T follicular helper cell (primary cell): ENCODE data around the gene CTRL.
A peak's percentile ranks its signal among the peaks of the same experiment; 100 is the strongest.
"Not testable (repeated sequence)": the region's sequence is repeated elsewhere in the genome, so short reads cannot be mapped to it uniquely, and the experiment has no call there.

Source experiments
- DNase-seq: peaks from one replicate; pipeline ENCODE4 v3.0.0-alpha.2; 2020; ENCODE audit warnings: low read depth

CTRL gene

DNA sequence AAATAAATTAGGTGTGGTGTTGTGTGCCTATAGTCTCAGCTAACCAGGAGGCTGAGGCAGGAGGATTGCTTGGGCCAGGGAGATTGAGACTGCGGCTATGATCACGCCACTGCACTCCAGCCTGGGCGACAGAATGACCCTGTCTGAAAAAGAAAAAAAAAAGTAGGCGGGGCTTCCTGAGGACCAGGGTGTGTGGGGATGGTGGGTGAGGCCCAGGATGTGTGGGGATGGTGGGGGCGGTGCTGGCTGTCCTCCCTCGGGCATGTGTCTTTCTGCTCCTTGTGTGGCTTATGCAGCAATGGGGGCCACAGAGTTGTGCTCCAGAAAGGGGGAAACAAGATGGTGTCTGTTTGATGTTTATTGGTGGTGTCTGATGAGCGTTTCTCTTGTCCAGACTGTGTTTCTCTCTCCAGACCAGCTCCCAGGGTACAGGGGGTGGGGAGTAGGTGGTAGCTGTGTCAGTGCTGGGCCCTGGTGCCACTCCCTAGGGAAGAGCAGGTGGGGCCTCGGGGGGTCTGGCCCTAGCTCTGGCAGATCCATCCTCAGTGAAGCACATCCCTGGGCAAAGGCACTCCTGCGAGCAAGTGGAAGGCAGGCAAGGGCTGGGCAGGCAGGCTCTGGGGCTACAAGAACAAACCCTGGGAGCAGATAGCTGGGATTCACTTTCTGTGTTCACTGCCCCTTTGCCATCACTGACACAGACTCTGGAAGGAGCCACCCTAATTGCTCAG lies 10.0 kb upstream of the CTRL start:
- DNase-seq: no peak

GRCh38 chr16:67940446-67941089 lies 8.9 kb upstream of the CTRL start:
- DNase-seq: no peak

DNA sequence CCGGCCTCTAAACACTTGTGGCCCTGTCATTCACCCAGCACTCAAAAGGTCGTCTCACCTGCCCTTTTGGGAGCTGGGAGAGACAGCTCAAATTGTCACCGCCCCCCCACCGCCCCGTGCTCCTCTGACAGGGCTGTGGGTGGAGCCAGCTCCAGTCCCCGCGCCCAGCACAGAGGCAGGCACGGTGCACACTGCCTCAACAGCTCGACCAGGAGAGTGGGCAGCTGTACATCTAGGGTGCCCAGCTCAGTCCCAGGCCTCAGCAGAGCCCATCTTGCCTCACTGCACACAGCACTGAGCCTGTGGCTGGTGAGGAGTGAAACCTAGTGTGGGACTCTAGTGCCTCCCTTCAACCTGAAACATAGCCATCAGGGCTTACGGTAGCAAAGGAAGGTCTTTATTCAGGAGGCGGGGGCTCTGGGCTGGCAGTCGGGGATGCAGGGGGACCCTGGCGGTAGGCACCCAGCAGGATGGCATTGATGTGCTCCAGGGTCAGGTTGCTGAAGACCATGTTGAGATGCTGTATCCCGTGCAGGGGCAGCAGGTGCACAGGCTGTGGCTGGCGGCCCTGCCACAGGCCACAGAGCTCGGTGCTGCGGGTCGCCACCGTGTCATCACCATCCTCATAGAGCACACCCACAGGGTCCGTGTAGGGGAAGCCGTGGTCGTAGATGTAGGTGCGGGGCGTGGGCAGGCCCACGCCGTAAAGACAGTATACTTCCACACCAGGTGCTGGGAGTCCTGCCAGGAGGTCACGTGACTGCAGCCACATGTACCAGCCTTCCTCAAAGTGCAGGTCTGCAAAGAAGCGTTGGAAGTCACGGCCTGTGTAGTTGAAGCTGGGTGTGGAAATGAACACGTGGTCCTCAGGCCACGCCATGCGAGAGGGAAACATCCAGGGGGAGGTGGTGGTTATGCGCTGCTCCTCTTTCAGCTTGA lies 8.1 kb upstream of the CTRL start:
- DNase-seq: peak; percentile 15

DNA sequence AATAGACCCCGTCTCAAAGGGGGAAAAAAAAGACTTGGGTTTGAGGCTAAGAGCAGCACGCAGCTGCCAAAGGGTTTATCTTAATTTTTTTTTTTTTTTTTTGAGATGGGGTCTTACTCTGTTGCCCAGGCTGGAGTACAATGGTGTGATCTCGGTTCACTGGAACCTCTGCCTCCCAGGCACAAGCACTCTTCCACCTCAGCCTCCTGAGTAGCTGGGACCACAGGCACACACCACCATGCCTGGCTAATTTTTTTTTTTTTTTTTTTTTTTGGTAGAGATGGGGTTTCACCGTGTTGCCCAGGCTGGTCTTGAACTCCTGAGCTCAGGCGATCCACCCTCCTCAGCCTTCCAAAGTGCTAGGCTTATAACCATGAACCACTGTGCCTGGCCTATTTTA lies 6.1 kb upstream of the CTRL start:
- not testable (repeated sequence) for DNase-seq

DNA sequence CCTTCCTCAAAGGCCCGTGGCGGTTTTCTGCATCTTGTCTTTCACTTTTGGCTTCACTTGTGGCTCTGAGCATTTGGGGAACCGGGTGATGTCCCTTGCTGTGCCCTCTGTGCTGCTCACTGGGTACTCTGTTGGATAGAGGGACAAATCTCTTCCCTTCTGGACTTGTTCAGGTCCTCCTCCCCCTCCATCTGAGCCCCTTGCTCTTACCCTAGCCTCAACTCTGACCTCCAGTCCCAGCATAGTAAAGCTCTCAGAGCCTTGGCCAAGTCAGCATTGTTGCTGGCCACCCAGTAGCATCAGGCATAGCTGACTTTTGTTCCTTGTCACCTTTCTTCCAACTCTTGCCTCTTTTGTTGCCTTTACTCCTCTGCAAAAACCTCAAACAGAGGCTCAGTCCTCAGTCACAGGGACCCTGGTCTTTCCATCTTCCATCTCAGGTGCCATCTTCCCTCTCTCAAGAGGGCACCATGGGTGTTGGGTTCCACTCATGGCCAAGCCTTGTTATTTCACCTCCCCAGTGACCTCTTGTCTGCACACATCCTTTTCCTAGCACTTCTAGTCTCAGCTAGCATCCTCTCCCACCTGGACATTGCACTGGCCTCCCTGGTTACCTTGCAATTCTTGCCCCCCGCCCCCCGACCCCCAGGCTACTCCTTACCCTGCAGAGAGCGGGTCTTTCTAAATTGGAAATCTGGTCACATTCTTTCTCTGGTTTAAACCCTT lies 5.4 kb upstream of the CTRL start:
- peak; percentile 65 for DNase-seq

- DNase-seq: peak; percentile 12
These were observed 4.6 kb upstream of the CTRL start, which contains the start of gene PSMB10 for GRCh38 chr16:67936124-67936879. TSS of gene PSMB10 (minus strand) at chr16:67936850. CDS start at chr16:67936749, 101 bp downstream.

DNA sequence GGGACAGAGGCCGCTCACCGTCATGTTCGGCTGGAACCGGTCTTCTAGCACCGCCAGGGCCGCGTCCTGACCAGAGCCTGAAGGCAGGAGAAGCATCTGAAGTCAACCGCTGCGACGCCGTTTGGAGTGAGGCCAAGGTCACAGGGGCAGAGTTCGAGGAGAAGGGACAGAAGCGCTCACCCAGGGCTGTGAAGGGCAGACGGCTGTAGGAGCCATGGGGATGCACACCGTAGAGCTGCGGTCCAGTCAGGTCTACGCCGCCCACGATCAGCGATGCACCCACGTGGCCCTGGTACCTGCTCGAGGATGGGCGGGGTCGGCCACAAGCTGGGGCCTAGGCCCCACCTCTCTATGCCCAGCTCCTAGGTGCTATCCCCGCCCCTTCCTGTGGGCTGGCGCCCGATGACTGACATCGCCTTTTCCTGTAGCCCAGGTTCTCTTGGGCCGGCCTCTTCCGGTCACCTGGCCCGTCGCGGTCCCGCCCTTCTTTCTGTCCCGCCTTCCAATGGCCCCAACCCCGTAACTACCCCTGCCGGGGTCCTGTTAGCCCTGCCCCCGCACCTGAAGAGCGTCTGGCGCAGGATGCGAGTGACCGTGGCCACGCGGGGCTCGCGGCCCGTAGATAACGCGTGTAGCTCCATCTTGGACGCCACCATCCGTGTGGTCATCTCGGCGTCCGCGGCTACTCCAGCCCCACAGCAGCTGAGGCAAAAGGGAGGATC lies 3.9 kb upstream of the CTRL start:
- peak; percentile 91 for DNase-seq

GRCh38 chr16:67935101-67935401 lies 3.4 kb upstream of the CTRL start:
- DNase-seq: no peak

DNA sequence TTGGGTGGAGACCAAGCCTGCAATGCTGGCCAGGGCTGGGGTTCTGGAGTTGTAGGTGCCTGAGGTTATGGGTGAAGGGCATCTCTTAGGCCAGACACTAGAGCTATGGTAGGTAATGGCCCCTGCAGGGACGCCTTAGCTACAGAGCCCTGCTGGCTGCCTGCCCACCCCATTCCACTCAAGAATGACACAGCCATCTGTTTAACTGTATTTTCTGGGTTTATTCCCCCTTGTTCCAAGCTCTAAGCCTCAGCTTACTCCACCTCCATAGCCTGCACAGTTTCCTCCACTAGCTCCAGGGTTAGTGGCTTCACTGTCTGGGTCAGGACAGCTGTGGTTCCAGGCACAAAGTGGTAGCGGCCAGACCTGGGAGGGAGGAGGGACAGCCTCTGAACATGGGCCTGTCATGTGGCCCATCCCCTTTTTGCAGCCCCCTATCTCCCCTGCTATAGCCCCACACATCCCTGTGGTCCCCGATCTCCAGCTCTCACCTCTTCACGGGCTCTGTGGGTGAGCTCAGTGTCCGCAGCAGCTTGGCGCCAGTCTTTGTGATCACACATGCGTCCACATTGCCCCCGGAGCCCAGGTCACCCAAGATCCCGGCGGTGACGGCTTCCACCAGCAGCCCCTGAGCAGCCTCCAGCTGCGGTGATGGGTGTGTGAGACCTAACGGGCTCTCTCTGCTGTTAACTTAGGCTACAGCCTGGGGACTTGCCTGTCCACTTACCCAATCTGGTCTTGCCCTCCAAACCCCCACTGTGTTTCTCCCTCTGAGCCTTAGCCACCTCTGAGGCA lies 2.8 kb upstream of the CTRL start:
- DNase-seq: no peak

- DNase-seq: no peak
These were observed 2.1 kb upstream of the CTRL start for GRCh38 chr16:67933805-67934204.

- DNase-seq: no peak
These were observed 789 bp upstream of the CTRL start for GRCh38 chr16:67932462-67932840.

DNA sequence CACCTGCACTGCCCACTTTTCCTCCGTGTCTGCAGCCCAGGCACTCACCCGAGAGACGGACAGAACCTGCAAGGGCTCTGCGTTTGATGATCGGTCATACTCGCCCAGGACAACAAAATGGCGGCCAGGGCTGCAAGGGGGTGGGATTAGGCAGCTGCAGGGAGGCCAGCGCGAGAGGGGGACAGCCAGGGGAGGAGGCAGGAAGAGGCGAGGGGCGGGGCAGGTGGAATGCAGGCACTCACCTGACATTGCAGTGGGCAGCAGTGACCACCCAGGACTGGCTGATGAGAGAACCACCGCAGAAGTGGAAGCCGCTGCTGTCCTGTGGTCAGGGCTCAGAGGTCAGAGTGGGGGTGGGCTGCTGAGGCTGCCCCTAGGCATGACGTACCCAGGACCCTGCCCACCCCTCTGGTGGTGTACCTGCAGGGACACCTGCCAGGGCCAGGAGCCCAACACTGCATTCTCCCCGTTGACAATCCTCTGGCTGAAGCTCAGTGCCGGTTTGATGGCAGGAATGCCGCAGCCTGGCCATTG lies 917 bp downstream of the CTRL start:
- no peak for DNase-seq

- no peak for DNase-seq
These were observed 1.5 kb downstream of the CTRL start for GRCh38 chr16:67930191-67930590.

DNA sequence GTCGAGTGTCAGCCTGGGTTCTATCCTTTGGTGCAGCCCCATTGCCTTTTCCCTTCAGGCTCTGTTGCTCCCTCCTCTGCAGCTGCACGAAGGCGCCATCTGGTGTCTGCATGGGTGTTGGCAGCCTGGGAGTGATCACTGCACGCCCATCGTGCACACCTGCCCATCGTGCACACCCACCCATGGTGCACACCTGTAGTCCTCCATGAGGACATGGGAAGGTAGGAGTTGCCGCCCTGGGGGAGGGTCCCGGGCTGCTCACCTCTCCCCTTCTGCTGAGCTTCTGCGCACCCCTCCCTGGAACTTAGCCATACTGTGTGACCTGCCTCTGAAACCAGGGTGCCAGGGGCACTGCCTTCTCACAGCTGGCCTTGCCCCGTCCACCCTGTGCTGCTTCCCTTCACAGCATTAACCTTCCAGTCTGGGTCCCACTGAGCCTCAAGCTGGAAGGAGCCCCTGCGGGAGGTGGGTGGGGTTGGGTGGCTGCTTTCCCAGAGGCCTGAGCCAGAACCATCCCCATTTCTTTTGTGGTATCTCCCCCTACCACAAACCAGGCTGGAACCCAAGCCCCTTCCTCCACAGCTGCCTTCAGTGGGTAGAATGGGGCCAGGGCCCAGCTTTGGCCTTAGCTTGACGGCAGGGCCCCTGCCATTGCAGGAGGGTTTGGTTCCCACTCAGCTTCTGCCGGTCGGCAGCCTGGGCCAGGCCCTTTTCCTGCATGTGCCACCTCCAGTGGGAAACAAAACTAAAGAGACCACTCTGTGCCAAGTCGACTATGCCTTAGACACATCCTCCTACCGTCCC lies 2.9 kb downstream of the CTRL start:
- peak; percentile 61 for DNase-seq

DNA sequence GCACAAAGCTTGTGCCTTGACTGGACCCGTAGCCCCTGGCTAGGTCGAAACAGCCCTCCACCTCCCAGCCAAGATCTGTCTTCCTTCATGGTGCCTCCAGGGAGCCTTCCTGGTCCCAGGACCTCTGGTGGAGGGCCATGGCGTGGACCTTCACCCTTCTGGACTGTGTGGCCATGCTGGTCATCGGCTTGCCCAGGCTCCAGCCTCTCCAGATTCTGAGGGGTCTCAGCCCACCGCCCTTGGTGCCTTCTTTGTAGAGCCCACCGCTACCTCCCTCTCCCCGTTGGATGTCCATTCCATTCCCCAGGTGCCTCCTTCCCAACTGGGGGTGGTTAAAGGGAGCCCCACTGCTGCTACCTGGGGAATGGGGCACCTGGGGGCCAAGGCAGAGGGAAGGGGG lies 3.5 kb downstream of the CTRL start:
- no peak for DNase-seq

DNA sequence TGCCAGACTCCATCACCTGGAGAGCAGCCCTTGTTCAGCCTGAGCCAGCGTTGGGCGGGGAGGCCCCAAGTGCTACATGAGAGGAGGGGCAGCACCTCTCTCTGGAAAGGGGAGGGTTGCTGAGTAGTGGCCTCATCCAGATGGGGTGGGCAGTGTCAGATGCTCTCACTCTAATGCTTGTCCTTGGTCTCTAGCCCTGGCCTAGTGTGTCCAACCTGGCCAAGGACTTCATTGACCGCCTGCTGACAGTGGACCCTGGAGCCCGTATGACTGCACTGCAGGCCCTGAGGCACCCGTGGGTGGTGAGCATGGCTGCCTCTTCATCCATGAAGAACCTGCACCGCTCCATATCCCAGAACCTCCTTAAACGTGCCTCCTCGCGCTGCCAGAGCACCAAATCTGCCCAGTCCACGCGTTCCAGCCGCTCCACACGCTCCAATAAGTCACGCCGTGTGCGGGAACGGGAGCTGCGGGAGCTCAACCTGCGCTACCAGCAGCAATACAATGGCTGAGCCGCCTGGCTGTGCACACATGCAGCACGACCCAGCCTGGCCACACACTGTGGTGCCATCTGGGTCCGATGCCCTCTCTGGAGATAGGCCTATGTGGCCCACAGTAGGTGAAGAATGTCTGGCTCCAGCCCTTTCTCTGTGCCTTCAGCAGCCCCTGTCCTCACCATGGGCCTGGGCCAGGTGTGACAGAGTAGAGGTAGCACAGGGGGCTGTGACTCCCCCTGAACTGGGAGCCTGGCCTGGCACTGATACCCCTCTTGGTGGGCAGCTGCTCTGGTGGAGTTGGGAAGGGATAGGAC lies 4.3 kb downstream of the CTRL start:
- DNase-seq: no peak

GRCh38 chr16:67926181-67926750 lies 5.4 kb downstream of the CTRL start:
- no peak for DNase-seq
